ENCODE data around the gene ADAMTS1.

The ADAMTS1 gene

DNA sequence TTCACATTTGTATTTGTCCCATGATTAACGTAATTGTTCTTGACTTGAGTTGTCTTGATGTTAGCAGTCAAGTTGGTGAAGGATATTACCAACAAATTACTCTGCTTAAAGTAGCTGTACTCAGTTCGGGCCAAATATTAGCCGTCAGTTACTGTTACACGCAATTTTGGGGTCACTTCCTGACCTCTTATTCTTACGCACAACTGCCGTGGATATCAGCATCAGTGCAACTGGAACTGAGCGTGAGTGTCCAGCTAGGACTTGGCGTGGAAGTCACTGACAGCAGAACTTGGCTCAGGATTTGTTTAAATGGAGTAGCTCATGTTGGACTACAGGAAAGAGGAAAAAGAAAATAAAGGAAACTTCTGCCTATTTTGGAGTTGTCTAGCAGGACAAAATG lies 56.4 kb downstream of the ADAMTS1 start:
- no peak for TF ChIP-seq GLIS3 (CRISPR knock-in tag; IDR thresholded peaks at IDR 0.05)
- TF ChIP-seq, protein P1, sequence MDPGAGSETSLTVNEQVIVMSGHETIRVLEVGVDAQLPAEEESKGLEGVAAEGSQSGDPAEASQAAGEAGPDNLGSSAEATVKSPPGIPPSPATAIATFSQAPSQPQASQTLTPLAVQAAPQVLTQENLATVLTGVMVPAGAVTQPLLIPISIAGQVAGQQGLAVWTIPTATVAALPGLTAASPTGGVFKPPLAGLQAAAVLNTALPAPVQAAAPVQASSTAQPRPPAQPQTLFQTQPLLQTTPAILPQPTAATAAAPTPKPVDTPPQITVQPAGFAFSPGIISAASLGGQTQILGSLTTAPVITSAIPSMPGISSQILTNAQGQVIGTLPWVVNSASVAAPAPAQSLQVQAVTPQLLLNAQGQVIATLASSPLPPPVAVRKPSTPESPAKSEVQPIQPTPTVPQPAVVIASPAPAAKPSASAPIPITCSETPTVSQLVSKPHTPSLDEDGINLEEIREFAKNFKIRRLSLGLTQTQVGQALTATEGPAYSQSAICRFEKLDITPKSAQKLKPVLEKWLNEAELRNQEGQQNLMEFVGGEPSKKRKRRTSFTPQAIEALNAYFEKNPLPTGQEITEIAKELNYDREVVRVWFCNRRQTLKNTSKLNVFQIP (CRISPR knock-in tag; IDR thresholded peaks at IDR 0.05; ENCODE audit: borderline replicate concordance, low read depth) = no peak
- TF ChIP-seq, protein P2, sequence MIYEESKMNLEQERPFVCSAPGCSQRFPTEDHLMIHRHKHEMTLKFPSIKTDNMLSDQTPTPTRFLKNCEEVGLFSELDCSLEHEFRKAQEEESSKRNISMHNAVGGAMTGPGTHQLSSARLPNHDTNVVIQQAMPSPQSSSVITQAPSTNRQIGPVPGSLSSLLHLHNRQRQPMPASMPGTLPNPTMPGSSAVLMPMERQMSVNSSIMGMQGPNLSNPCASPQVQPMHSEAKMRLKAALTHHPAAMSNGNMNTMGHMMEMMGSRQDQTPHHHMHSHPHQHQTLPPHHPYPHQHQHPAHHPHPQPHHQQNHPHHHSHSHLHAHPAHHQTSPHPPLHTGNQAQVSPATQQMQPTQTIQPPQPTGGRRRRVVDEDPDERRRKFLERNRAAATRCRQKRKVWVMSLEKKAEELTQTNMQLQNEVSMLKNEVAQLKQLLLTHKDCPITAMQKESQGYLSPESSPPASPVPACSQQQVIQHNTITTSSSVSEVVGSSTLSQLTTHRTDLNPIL (CRISPR knock-in tag; IDR thresholded peaks at IDR 0.05; ENCODE audit: low read depth) = no peak
- no peak for TF ChIP-seq OSR1 (CRISPR knock-in tag; IDR thresholded peaks at IDR 0.05)
- TF ChIP-seq ZFP30 (CRISPR knock-in tag; IDR thresholded peaks at IDR 0.05) = no peak
- TF ChIP-seq TCF4 (CRISPR knock-in tag; IDR thresholded peaks at IDR 0.05; ENCODE audit: borderline replicate concordance) = no peak
- TF ChIP-seq, protein P3, sequence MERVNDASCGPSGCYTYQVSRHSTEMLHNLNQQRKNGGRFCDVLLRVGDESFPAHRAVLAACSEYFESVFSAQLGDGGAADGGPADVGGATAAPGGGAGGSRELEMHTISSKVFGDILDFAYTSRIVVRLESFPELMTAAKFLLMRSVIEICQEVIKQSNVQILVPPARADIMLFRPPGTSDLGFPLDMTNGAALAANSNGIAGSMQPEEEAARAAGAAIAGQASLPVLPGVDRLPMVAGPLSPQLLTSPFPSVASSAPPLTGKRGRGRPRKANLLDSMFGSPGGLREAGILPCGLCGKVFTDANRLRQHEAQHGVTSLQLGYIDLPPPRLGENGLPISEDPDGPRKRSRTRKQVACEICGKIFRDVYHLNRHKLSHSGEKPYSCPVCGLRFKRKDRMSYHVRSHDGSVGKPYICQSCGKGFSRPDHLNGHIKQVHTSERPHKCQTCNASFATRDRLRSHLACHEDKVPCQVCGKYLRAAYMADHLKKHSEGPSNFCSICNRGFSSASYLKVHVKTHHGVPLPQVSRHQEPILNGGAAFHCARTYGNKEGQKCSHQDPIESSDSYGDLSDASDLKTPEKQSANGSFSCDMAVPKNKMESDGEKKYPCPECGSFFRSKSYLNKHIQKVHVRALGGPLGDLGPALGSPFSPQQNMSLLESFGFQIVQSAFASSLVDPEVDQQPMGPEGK (CRISPR knock-in tag; IDR thresholded peaks at IDR 0.05; ENCODE audit: borderline replicate concordance) = no peak
- TF ChIP-seq, protein P4, sequence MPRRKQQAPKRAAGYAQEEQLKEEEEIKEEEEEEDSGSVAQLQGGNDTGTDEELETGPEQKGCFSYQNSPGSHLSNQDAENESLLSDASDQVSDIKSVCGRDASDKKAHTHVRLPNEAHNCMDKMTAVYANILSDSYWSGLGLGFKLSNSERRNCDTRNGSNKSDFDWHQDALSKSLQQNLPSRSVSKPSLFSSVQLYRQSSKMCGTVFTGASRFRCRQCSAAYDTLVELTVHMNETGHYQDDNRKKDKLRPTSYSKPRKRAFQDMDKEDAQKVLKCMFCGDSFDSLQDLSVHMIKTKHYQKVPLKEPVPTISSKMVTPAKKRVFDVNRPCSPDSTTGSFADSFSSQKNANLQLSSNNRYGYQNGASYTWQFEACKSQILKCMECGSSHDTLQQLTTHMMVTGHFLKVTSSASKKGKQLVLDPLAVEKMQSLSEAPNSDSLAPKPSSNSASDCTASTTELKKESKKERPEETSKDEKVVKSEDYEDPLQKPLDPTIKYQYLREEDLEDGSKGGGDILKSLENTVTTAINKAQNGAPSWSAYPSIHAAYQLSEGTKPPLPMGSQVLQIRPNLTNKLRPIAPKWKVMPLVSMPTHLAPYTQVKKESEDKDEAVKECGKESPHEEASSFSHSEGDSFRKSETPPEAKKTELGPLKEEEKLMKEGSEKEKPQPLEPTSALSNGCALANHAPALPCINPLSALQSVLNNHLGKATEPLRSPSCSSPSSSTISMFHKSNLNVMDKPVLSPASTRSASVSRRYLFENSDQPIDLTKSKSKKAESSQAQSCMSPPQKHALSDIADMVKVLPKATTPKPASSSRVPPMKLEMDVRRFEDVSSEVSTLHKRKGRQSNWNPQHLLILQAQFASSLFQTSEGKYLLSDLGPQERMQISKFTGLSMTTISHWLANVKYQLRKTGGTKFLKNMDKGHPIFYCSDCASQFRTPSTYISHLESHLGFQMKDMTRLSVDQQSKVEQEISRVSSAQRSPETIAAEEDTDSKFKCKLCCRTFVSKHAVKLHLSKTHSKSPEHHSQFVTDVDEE (CRISPR knock-in tag; IDR thresholded peaks at IDR 0.05) = no peak
- no peak for TF ChIP-seq ZNF565 (CRISPR knock-in tag; conservative IDR thresholded peaks at IDR 0.05; ENCODE audit: low read depth)
- no peak for TF ChIP-seq ZFP3 (CRISPR knock-in tag; IDR thresholded peaks at IDR 0.05)
- TF ChIP-seq ISL1 (CRISPR knock-in tag; IDR thresholded peaks at IDR 0.05) = no peak
- no peak for TF ChIP-seq ZC3H10 (CRISPR knock-in tag; IDR thresholded peaks at IDR 0.05)
- no peak for TF ChIP-seq ZNF8 (CRISPR knock-in tag; IDR thresholded peaks at IDR 0.05)
- ATAC-seq = no peak
